ENCODE results near the gene R3HDM2.
"Not testable (repeated sequence)": the region's sequence is repeated elsewhere in the genome, so short reads cannot be mapped to it uniquely, and the experiment has no call there.

The R3HDM2 gene

DNA sequence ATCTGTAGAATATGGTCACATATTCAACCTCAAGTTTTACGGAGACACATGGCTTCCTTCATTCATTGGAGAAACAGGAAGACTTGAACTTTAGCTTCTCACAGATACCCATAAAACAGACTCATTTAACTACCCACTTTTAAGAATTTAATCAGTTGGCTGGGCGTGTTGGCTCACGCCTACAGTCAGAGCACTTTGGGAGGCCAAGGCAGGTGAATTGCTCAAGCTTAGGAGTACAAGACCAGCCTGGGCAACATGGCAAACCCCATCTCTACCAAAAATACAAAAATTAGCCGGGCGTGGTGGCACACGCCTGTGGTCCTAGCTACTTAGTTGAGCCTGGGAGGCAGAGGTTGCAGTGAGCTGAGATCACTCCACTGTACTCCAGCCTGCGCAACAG lies 115.2 kb downstream of the R3HDM2 start:
- WGBS, 2 donors (ENCODE audit: extremely low coverage in 2 of 2, insufficient read length in 2 of 2, insufficient replicate concordance in 1 of 2) = no CpG with 5 or more reads among the region's 7 CpGs
- Histone ChIP-seq H3K14ac (ENCODE audit: low read length) (no peak overlapping the region), H3K18ac (ENCODE audit: low read length) (no peak overlapping the region), H4K8ac (ENCODE audit: low read depth, low read length) (no peak overlapping the region), H3K27me3 (ENCODE audit: control insufficient read depth in 3 of 3, insufficient read depth in 3 of 3, low read depth in 1 of 3, low read length in 3 of 3) (no peaks in the 10 kb centered on the region), H2BK12ac (ENCODE audit: low read length) (no peak overlapping the region), H3K4me2 (ENCODE audit: insufficient read depth, low read length, poor library complexity, severe bottlenecking) (no peak overlapping the region), H3K4ac (ENCODE audit: low read length) (no peak overlapping the region), H2BK5ac (ENCODE audit: low read length) (no peak overlapping the region), H2AFZ (ENCODE audit: low read length) (no peak overlapping the region), H3K79me1 (ENCODE audit: low read depth, low read length) (no peaks in the 10 kb centered on the region), H2BK15ac (ENCODE audit: low read length) (no peak overlapping the region), H3K36me3 (replicated peaks in 1 of 2; ENCODE audit: control insufficient read depth in 2 of 2, insufficient read depth in 2 of 2, low read length in 2 of 2) (no peaks in the 10 kb centered on the region), H3K9ac (ENCODE audit: low read depth, low read length, poor library complexity) (no peak overlapping the region), H2AK5ac (ENCODE audit: low read depth, low read length) (no peak overlapping the region), H3K4me3 (ENCODE audit: low read length in 2 of 2) (no peak overlapping the region), H2BK120ac (ENCODE audit: low read depth, low read length) (no peak overlapping the region), H3K9me3 (replicated peaks in 1 of 2; ENCODE audit: control insufficient read depth in 2 of 2, insufficient read depth in 1 of 2, low read depth in 1 of 2, low read length in 2 of 2) (no peaks in the 10 kb centered on the region), H3K4me1 (ENCODE audit: control insufficient read depth in 2 of 2, insufficient read depth in 1 of 2, low read depth in 1 of 2, low read length in 2 of 2) (peaks cover 0 to 5% of the 10 kb centered on the region in 2 donors), H4K91ac (ENCODE audit: low read depth, low read length, poor library complexity) (no peak overlapping the region), H3K27ac (replicated peaks; ENCODE audit: low read length) (no peak overlapping the region), H3K23ac (ENCODE audit: low read depth, low read length, poor library complexity) (no peak overlapping the region)
- no peak for DNase-seq (ENCODE audit: low spot score)

DNA sequence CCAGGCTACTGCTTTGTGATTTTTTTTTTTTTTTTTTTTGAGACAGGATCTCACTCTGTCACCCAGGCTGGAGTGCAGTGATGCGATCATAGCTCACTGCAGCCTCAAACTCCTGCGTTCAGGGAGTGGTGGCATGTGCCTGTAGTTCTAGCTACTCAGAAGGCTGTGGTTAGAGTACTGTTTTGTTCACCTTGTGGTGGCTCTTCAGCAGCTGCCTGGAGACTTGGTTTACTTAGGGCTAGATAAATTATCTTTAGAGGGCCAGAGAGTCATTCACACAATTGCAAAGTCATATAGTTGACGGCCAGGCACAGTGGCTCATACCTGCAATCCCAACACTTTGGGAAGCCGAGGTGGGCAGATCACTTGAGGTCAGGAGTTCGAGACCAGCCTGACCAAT lies 118.6 kb downstream of the R3HDM2 start:
- H2BK5ac ChIP-seq (ENCODE audit: low read length); H4K91ac ChIP-seq (ENCODE audit: low read depth, low read length, poor library complexity); H3K4me3 ChIP-seq (ENCODE audit: low read length in 2 of 2); H3K27me3 ChIP-seq (ENCODE audit: control insufficient read depth in 3 of 3, insufficient read depth in 3 of 3, low read depth in 1 of 3, low read length in 3 of 3); H2AFZ ChIP-seq (ENCODE audit: low read length); DNase-seq (ENCODE audit: low spot score); H3K14ac ChIP-seq (ENCODE audit: low read length); H2BK15ac ChIP-seq (ENCODE audit: low read length); H3K27ac ChIP-seq (replicated peaks; ENCODE audit: low read length); H3K4me2 ChIP-seq (ENCODE audit: insufficient read depth, low read length, poor library complexity, severe bottlenecking); H3K23ac ChIP-seq (ENCODE audit: low read depth, low read length, poor library complexity); H3K18ac ChIP-seq (ENCODE audit: low read length); H2BK12ac ChIP-seq (ENCODE audit: low read length); H3K9me3 ChIP-seq (replicated peaks in 1 of 2; ENCODE audit: control insufficient read depth in 2 of 2, insufficient read depth in 1 of 2, low read depth in 1 of 2, low read length in 2 of 2); H2BK120ac ChIP-seq (ENCODE audit: low read depth, low read length); H3K4me1 ChIP-seq (ENCODE audit: control insufficient read depth in 2 of 2, insufficient read depth in 1 of 2, low read depth in 1 of 2, low read length in 2 of 2); H4K8ac ChIP-seq (ENCODE audit: low read depth, low read length); H3K4ac ChIP-seq (ENCODE audit: low read length); H2AK5ac ChIP-seq (ENCODE audit: low read depth, low read length); H3K9ac ChIP-seq (ENCODE audit: low read depth, low read length, poor library complexity); H3K79me1 ChIP-seq (ENCODE audit: low read depth, low read length): not testable (repeated sequence)
- WGBS, 2 donors (ENCODE audit: extremely low coverage in 2 of 2, insufficient read length in 2 of 2, insufficient replicate concordance in 1 of 2) = no CpG with 5 or more reads among the region's 5 CpGs
- peaks cover 0 to 12% of the 10 kb centered on the region in 2 donors for H3K36me3 ChIP-seq (replicated peaks in 1 of 2; ENCODE audit: control insufficient read depth in 2 of 2, insufficient read depth in 2 of 2, low read length in 2 of 2)

DNA sequence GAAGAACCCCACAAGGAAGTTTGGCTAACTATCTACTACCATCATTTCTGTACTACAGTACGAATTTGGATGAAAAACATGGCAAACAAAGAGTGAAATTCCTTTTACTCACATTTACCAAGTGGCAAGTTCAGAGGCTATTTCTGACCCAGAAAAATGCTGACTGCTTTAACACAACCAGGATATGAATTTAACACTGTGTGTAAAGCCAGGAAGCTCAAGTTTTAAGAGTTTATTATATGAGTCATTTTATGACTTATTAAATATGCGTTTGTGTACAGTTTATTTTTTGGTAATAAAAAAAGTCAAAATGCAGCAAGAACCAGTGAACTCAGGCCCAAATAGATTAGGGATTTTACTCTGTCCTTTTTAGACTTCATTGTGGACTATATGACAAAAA lies 121.4 kb downstream of the R3HDM2 start:
- Histone ChIP-seq H3K4me1 (ENCODE audit: control insufficient read depth in 2 of 2, insufficient read depth in 1 of 2, low read depth in 1 of 2, low read length in 2 of 2) (no peaks in the 10 kb centered on the region), H3K23ac (ENCODE audit: low read depth, low read length, poor library complexity) (no peak overlapping the region), H2BK12ac (ENCODE audit: low read length) (no peak overlapping the region), H3K4ac (ENCODE audit: low read length) (no peak overlapping the region), H4K91ac (ENCODE audit: low read depth, low read length, poor library complexity) (no peak overlapping the region), H3K9me3 (replicated peaks in 1 of 2; ENCODE audit: control insufficient read depth in 2 of 2, insufficient read depth in 1 of 2, low read depth in 1 of 2, low read length in 2 of 2) (peaks cover 0 to 5% of the 10 kb centered on the region in 2 donors), H4K8ac (ENCODE audit: low read depth, low read length) (no peak overlapping the region), H3K18ac (ENCODE audit: low read length) (no peak overlapping the region), H2AK5ac (ENCODE audit: low read depth, low read length) (no peak overlapping the region), H2BK5ac (ENCODE audit: low read length) (no peak overlapping the region), H3K14ac (ENCODE audit: low read length) (no peak overlapping the region), H3K36me3 (replicated peaks in 1 of 2; ENCODE audit: control insufficient read depth in 2 of 2, insufficient read depth in 2 of 2, low read length in 2 of 2) (peaks cover 0 to 23% of the 10 kb centered on the region in 2 donors), H3K79me1 (ENCODE audit: low read depth, low read length) (no peaks in the 10 kb centered on the region), H3K27ac (replicated peaks; ENCODE audit: low read length) (no peak overlapping the region), H2BK15ac (ENCODE audit: low read length) (no peak overlapping the region), H2AFZ (ENCODE audit: low read length) (no peak overlapping the region), H3K27me3 (ENCODE audit: control insufficient read depth in 3 of 3, insufficient read depth in 3 of 3, low read depth in 1 of 3, low read length in 3 of 3) (no peaks in the 10 kb centered on the region), H3K4me2 (ENCODE audit: insufficient read depth, low read length, poor library complexity, severe bottlenecking) (no peak overlapping the region), H3K4me3 (ENCODE audit: low read length in 2 of 2) (no peak overlapping the region), H2BK120ac (ENCODE audit: low read depth, low read length) (no peak overlapping the region), H3K9ac (ENCODE audit: low read depth, low read length, poor library complexity) (no peak overlapping the region)
- DNase-seq (ENCODE audit: low spot score) = no peak
- whole genome bisulfite sequencing, 2 donors (ENCODE audit: extremely low coverage in 2 of 2, insufficient read length in 2 of 2, insufficient replicate concordance in 1 of 2) = no CpG with 5 or more reads among the region's 2 CpGs

DNA sequence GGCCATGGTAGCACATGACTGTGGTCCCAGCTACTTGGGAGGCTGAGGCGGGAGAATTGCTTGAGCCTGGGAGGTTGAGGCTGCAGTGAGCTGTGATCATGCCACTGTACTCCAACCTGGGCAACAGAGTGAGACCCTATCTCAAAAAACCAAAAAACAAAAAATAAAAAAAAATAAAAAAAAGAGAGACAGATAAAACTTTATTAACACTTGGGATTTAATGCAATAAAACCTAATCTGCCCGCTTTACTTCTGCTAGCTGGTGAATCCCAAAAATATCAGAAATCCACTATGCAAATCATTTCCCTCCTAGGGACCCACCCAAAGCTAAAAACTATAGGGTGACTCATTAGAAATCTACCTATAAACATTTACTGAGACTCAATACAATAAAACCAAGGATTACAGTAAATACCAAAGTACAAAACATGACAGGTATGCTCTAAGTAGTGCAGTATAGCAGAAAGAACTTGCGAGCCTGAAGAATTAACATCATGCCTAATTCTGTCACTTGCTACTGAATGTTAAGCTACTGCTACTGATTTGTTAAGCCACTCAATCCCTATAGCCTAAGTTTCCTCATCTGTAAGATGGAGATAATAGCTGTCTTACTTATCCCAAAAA lies 129.8 kb downstream of the R3HDM2 start:
- H3K4me2 ChIP-seq (ENCODE audit: insufficient read depth, low read length, poor library complexity, severe bottlenecking) = no peak overlapping the region
- H2BK12ac ChIP-seq (ENCODE audit: low read length) = no peak overlapping the region
- no peak overlapping the region for H2AK5ac ChIP-seq (ENCODE audit: low read depth, low read length)
- no peaks in the 10 kb centered on the region for H3K79me1 ChIP-seq (ENCODE audit: low read depth, low read length)
- H3K14ac ChIP-seq (ENCODE audit: low read length) = no peak overlapping the region
- H3K27ac ChIP-seq (replicated peaks; ENCODE audit: low read length) = no peak overlapping the region
- H2AFZ ChIP-seq (ENCODE audit: low read length) = no peak overlapping the region
- H3K4me1 ChIP-seq (ENCODE audit: control insufficient read depth in 2 of 2, insufficient read depth in 1 of 2, low read depth in 1 of 2, low read length in 2 of 2) = peaks cover 0 to 3% of the 10 kb centered on the region in 2 donors
- no peak overlapping the region for H3K9ac ChIP-seq (ENCODE audit: low read depth, low read length, poor library complexity)
- H3K23ac ChIP-seq (ENCODE audit: low read depth, low read length, poor library complexity) = no peak overlapping the region
- H4K8ac ChIP-seq (ENCODE audit: low read depth, low read length) = no peak overlapping the region
- no peak for DNase-seq (ENCODE audit: low spot score)
- no peak overlapping the region for H4K91ac ChIP-seq (ENCODE audit: low read depth, low read length, poor library complexity)
- peaks cover 0 to 5% of the 10 kb centered on the region in 2 donors for H3K9me3 ChIP-seq (replicated peaks in 1 of 2; ENCODE audit: control insufficient read depth in 2 of 2, insufficient read depth in 1 of 2, low read depth in 1 of 2, low read length in 2 of 2)
- H3K18ac ChIP-seq (ENCODE audit: low read length) = no peak overlapping the region
- H3K4me3 ChIP-seq (ENCODE audit: low read length in 2 of 2) = no peak overlapping the region
- no peak overlapping the region for H3K4ac ChIP-seq (ENCODE audit: low read length)
- no peak overlapping the region for H2BK120ac ChIP-seq (ENCODE audit: low read depth, low read length)
- H2BK15ac ChIP-seq (ENCODE audit: low read length) = no peak overlapping the region
- no peak overlapping the region for H2BK5ac ChIP-seq (ENCODE audit: low read length)
- no peaks in the 10 kb centered on the region for H3K27me3 ChIP-seq (ENCODE audit: control insufficient read depth in 3 of 3, insufficient read depth in 3 of 3, low read depth in 1 of 3, low read length in 3 of 3)
- WGBS, 2 donors (ENCODE audit: extremely low coverage in 2 of 2, insufficient read length in 2 of 2, insufficient replicate concordance in 1 of 2) = no CpG with 5 or more reads among the region's 3 CpGs
- H3K36me3 ChIP-seq (replicated peaks in 1 of 2; ENCODE audit: control insufficient read depth in 2 of 2, insufficient read depth in 2 of 2, low read length in 2 of 2) = peaks cover 4 to 75% of the 10 kb centered on the region in 2 donors
